ENCODE results near the gene BPIFA3.

Gene BPIFA3

GRCh38 chr20:33191484-33191883, 25.7 kb upstream of the BPIFA3 start:
- no peak for DNase-seq
- 80% methylated on average over 1 of the region's 3 CpGs for WGBS (ENCODE audit: insufficient coverage)
- Histone ChIP-seq H3K9me3 (ENCODE audit: control extremely low read depth in 1 of 5, control insufficient read depth in 4 of 5, insufficient read depth in 2 of 5, low read depth in 1 of 5, low read length in 4 of 5) (no peaks in the 10 kb centered on the region), H3K4me3 (ENCODE audit: control insufficient read depth in 1 of 7, extremely low read depth in 1 of 7, insufficient read depth in 4 of 7, low read depth in 2 of 7, low read length in 6 of 7) (no peak overlapping the region), H3K27me3 (replicated peaks in 2 of 5; ENCODE audit: control insufficient read depth in 4 of 5, insufficient read depth in 5 of 5, low read length in 4 of 5) (peaks cover 0 to 8% (median 4%) of the 10 kb centered on the region in 5 experiments), H3K4me1 (ENCODE audit: control extremely low read depth in 1 of 4, control insufficient read depth in 4 of 4, insufficient read depth in 4 of 4, low read length in 3 of 4) (no peaks in the 10 kb centered on the region), H3K27ac (ENCODE audit: insufficient read depth in 1 of 2, low read depth in 1 of 2, low read length in 2 of 2, poor library complexity in 1 of 2, severe bottlenecking in 2 of 2) (no peak overlapping the region), H3K36me3 (ENCODE audit: control insufficient read depth in 4 of 4, insufficient read depth in 4 of 4, low read length in 3 of 4) (no peaks in the 10 kb centered on the region)
- ChIA-PET CTCF (no interaction called here), POLR2A (interaction anchor here (0.5 kb wide), 1 partner anchor 143 kb away, joined by 3 read pairs; no protein-coding TSS in a partner anchor)

GRCh38 chr20:33191955-33192354, 25.2 kb upstream of the BPIFA3 start:
- CTCF ChIA-PET = no interaction called here
- H3K27me3 ChIP-seq (replicated peaks in 2 of 5; ENCODE audit: control insufficient read depth in 4 of 5, insufficient read depth in 5 of 5, low read length in 4 of 5) = peaks cover 0 to 8% (median 4%) of the 10 kb centered on the region in 5 experiments
- WGBS (ENCODE audit: insufficient coverage) = no CpG with 5 or more reads among the region's 1 CpG
- H3K27ac ChIP-seq (ENCODE audit: insufficient read depth in 1 of 2, low read depth in 1 of 2, low read length in 2 of 2, poor library complexity in 1 of 2, severe bottlenecking in 2 of 2) = no peak overlapping the region
- POLR2A ChIA-PET = interaction anchor here (0.5 kb wide), 1 partner anchor 144 kb away, joined by 3 read pairs; no protein-coding TSS in a partner anchor
- DNase-seq = no peak
- H3K4me3 ChIP-seq (ENCODE audit: control insufficient read depth in 1 of 7, extremely low read depth in 1 of 7, insufficient read depth in 4 of 7, low read depth in 2 of 7, low read length in 6 of 7) = no peak overlapping the region
- H3K4me1 ChIP-seq (ENCODE audit: control extremely low read depth in 1 of 4, control insufficient read depth in 4 of 4, insufficient read depth in 4 of 4, low read length in 3 of 4) = no peaks in the 10 kb centered on the region
- no peaks in the 10 kb centered on the region for H3K9me3 ChIP-seq (ENCODE audit: control extremely low read depth in 1 of 5, control insufficient read depth in 4 of 5, insufficient read depth in 2 of 5, low read depth in 1 of 5, low read length in 4 of 5)
- H3K36me3 ChIP-seq (ENCODE audit: control insufficient read depth in 4 of 4, insufficient read depth in 4 of 4, low read length in 3 of 4) = no peaks in the 10 kb centered on the region

GRCh38 chr20:33192912-33193501, 24.1 kb upstream of the BPIFA3 start:
- Histone ChIP-seq H3K36me3 (ENCODE audit: control insufficient read depth in 4 of 4, insufficient read depth in 4 of 4, low read length in 3 of 4) (no peaks in the 10 kb centered on the region), H3K4me3 (ENCODE audit: control insufficient read depth in 1 of 7, extremely low read depth in 1 of 7, insufficient read depth in 4 of 7, low read depth in 2 of 7, low read length in 6 of 7) (no peak overlapping the region), H3K4me1 (ENCODE audit: control extremely low read depth in 1 of 4, control insufficient read depth in 4 of 4, insufficient read depth in 4 of 4, low read length in 3 of 4) (no peaks in the 10 kb centered on the region), H3K27ac (ENCODE audit: insufficient read depth in 1 of 2, low read depth in 1 of 2, low read length in 2 of 2, poor library complexity in 1 of 2, severe bottlenecking in 2 of 2) (no peak overlapping the region), H3K27me3 (replicated peaks in 2 of 5; ENCODE audit: control insufficient read depth in 4 of 5, insufficient read depth in 5 of 5, low read length in 4 of 5) (peaks cover 0 to 10% (median 4%) of the 10 kb centered on the region in 5 experiments), H3K9me3 (ENCODE audit: control extremely low read depth in 1 of 5, control insufficient read depth in 4 of 5, insufficient read depth in 2 of 5, low read depth in 1 of 5, low read length in 4 of 5) (no peaks in the 10 kb centered on the region)
- WGBS (ENCODE audit: insufficient coverage) = 81% methylated on average over 5 of the region's 8 CpGs
- ChIA-PET CTCF (no interaction called here), POLR2A (no interaction called here)
- no peak for DNase-seq

GRCh38 chr20:33199026-33199425, 18.1 kb upstream of the BPIFA3 start:
- Histone ChIP-seq H3K4me1 (ENCODE audit: control extremely low read depth in 1 of 4, control insufficient read depth in 4 of 4, insufficient read depth in 4 of 4, low read length in 3 of 4) (no peaks in the 10 kb centered on the region), H3K4me3 (ENCODE audit: control insufficient read depth in 1 of 7, extremely low read depth in 1 of 7, insufficient read depth in 4 of 7, low read depth in 2 of 7, low read length in 6 of 7) (no peak overlapping the region), H3K27ac (ENCODE audit: insufficient read depth in 1 of 2, low read depth in 1 of 2, low read length in 2 of 2, poor library complexity in 1 of 2, severe bottlenecking in 2 of 2) (no peak overlapping the region), H3K27me3 (replicated peaks in 2 of 5; ENCODE audit: control insufficient read depth in 4 of 5, insufficient read depth in 5 of 5, low read length in 4 of 5) (peaks cover 0 to 15% (median 3%) of the 10 kb centered on the region in 5 experiments), H3K9me3 (ENCODE audit: control extremely low read depth in 1 of 5, control insufficient read depth in 4 of 5, insufficient read depth in 2 of 5, low read depth in 1 of 5, low read length in 4 of 5) (no peaks in the 10 kb centered on the region), H3K36me3 (ENCODE audit: control insufficient read depth in 4 of 4, insufficient read depth in 4 of 4, low read length in 3 of 4) (no peaks in the 10 kb centered on the region)
- WGBS (ENCODE audit: insufficient coverage) = 100% methylated on average over 2 of the region's 3 CpGs
- ChIA-PET POLR2A (no interaction called here), CTCF (interaction anchor here (1.4 kb wide), 1 partner anchor 100 kb away, joined by 4 read pairs; no protein-coding TSS in a partner anchor)
- no peak for DNase-seq

- POLR2A ChIA-PET = no interaction called here
- peaks cover 0 to 1% (median 0%) of the 10 kb centered on the region in 5 experiments for H3K9me3 ChIP-seq (ENCODE audit: control extremely low read depth in 1 of 5, control insufficient read depth in 4 of 5, insufficient read depth in 2 of 5, low read depth in 1 of 5, low read length in 4 of 5)
- 65% methylated on average over 2 of the region's 4 CpGs for WGBS (ENCODE audit: insufficient coverage)
- H3K4me1 ChIP-seq (ENCODE audit: control extremely low read depth in 1 of 4, control insufficient read depth in 4 of 4, insufficient read depth in 4 of 4, low read length in 3 of 4) = no peaks in the 10 kb centered on the region
- peaks cover 0 to 17% (median 3%) of the 10 kb centered on the region in 5 experiments for H3K27me3 ChIP-seq (replicated peaks in 2 of 5; ENCODE audit: control insufficient read depth in 4 of 5, insufficient read depth in 5 of 5, low read length in 4 of 5)
- H3K27ac ChIP-seq (ENCODE audit: insufficient read depth in 1 of 2, low read depth in 1 of 2, low read length in 2 of 2, poor library complexity in 1 of 2, severe bottlenecking in 2 of 2) = no peak overlapping the region
- DNase-seq = no peak
- CTCF ChIA-PET = interaction anchor here (1.0 kb wide), 1 partner anchor 14 kb away, joined by 3 read pairs; no protein-coding TSS in a partner anchor
- H3K4me3 ChIP-seq (ENCODE audit: control insufficient read depth in 1 of 7, extremely low read depth in 1 of 7, insufficient read depth in 4 of 7, low read depth in 2 of 7, low read length in 6 of 7) = no peak overlapping the region
- H3K36me3 ChIP-seq (ENCODE audit: control insufficient read depth in 4 of 4, insufficient read depth in 4 of 4, low read length in 3 of 4) = no peaks in the 10 kb centered on the region
Measured at GRCh38 chr20:33202451-33202850, 14.7 kb upstream of the BPIFA3 start.

GRCh38 chr20:33203444-33203843, 13.7 kb upstream of the BPIFA3 start:
- Histone ChIP-seq H3K27ac (ENCODE audit: insufficient read depth in 1 of 2, low read depth in 1 of 2, low read length in 2 of 2, poor library complexity in 1 of 2, severe bottlenecking in 2 of 2) (no peak overlapping the region), H3K27me3 (replicated peaks in 2 of 5; ENCODE audit: control insufficient read depth in 4 of 5, insufficient read depth in 5 of 5, low read length in 4 of 5) (peaks cover 0 to 17% (median 3%) of the 10 kb centered on the region in 5 experiments), H3K4me1 (ENCODE audit: control extremely low read depth in 1 of 4, control insufficient read depth in 4 of 4, insufficient read depth in 4 of 4, low read length in 3 of 4) (no peaks in the 10 kb centered on the region), H3K4me3 (ENCODE audit: control insufficient read depth in 1 of 7, extremely low read depth in 1 of 7, insufficient read depth in 4 of 7, low read depth in 2 of 7, low read length in 6 of 7) (no peak overlapping the region), H3K9me3 (ENCODE audit: control extremely low read depth in 1 of 5, control insufficient read depth in 4 of 5, insufficient read depth in 2 of 5, low read depth in 1 of 5, low read length in 4 of 5) (peaks cover 0 to 1% (median 0%) of the 10 kb centered on the region in 5 experiments), H3K36me3 (ENCODE audit: control insufficient read depth in 4 of 4, insufficient read depth in 4 of 4, low read length in 3 of 4) (no peaks in the 10 kb centered on the region)
- ChIA-PET POLR2A (no interaction called here), CTCF (interaction anchor here (0.6 kb wide), 1 partner anchor 279 kb away, joined by 3 read pairs; no protein-coding TSS in a partner anchor)
- no peak for DNase-seq
- 100% methylated on average over 2 of the region's 3 CpGs for WGBS (ENCODE audit: insufficient coverage)

GRCh38 chr20:33209789-33210188, 7.4 kb upstream of the BPIFA3 start:
- Histone ChIP-seq H3K4me1 (ENCODE audit: control extremely low read depth in 1 of 4, control insufficient read depth in 4 of 4, insufficient read depth in 4 of 4, low read length in 3 of 4) (no peaks in the 10 kb centered on the region), H3K27me3 (replicated peaks in 2 of 5; ENCODE audit: control insufficient read depth in 4 of 5, insufficient read depth in 5 of 5, low read length in 4 of 5) (peaks cover 0 to 31% (median 12%) of the 10 kb centered on the region in 5 experiments), H3K9me3 (ENCODE audit: control extremely low read depth in 1 of 5, control insufficient read depth in 4 of 5, insufficient read depth in 2 of 5, low read depth in 1 of 5, low read length in 4 of 5) (peaks cover 0 to 1% (median 0%) of the 10 kb centered on the region in 5 experiments), H3K36me3 (ENCODE audit: control insufficient read depth in 4 of 4, insufficient read depth in 4 of 4, low read length in 3 of 4) (no peaks in the 10 kb centered on the region), H3K4me3 (ENCODE audit: control insufficient read depth in 1 of 7, extremely low read depth in 1 of 7, insufficient read depth in 4 of 7, low read depth in 2 of 7, low read length in 6 of 7) (no peak overlapping the region), H3K27ac (ENCODE audit: insufficient read depth in 1 of 2, low read depth in 1 of 2, low read length in 2 of 2, poor library complexity in 1 of 2, severe bottlenecking in 2 of 2) (no peak overlapping the region)
- CTCF ChIA-PET = interaction anchor here (1.5 kb wide), 1 partner anchor 11 kb away, joined by 3 read pairs; no protein-coding TSS in a partner anchor
- POLR2A ChIA-PET = interaction anchor here (0.6 to 0.8 kb wide), 2 partner anchors 79 to 1742 kb away, joined by 3 to 5 read pairs; no protein-coding TSS in a partner anchor
- 13% methylated on average over 13 of the region's 13 CpGs for WGBS (ENCODE audit: insufficient coverage)
- DNase-seq = peak; percentile 14 to 67 (median 62)
